DND-41 (cell line): ENCODE data around the gene XPR1.

ENCODE experiments used
- ATAC-seq: fragments of 200-7000 bp; cut with Tn5 transposase; 3 replicates; pipeline ENCODE4 v1.9.1; 2021; ENCODE audit warnings: low read depth; ENCODE audit not compliant: insufficient read depth
- DNase-seq: peaks from one replicate; pipeline ENCODE4 v3.0.0-alpha.2; 2020
- H2AFZ ChIP-seq: 2 replicates; pipeline ENCODE4 v1.6.0; 2012; ENCODE audit warnings: low read depth, low read length
- H3K27ac ChIP-seq: 2 replicates; pipeline ENCODE4 v1.5.1; 2012; ENCODE audit warnings: low read length, inconsistent platforms
- H3K27me3 ChIP-seq: fragments of 200-600 bp; sonication (generic); 2 replicates; pipeline ENCODE4 v1.6.0; 2012; ENCODE audit warnings: low read length, mild to moderate bottlenecking, inconsistent platforms; ENCODE audit not compliant: insufficient read depth, poor library complexity
- H3K36me3 ChIP-seq: 2 replicates; pipeline ENCODE4 v1.5.1; 2012; ENCODE audit warnings: low read length, inconsistent platforms; ENCODE audit not compliant: insufficient read depth
- H3K4me1 ChIP-seq: 2 replicates; pipeline ENCODE4 v1.5.1; 2012; ENCODE audit warnings: mild to moderate bottlenecking, low read length; ENCODE audit not compliant: insufficient read depth
- H3K4me2 ChIP-seq: 2 replicates; pipeline ENCODE4 v1.6.0; 2012; ENCODE audit warnings: mild to moderate bottlenecking, moderate library complexity, low read length, inconsistent platforms; ENCODE audit not compliant: insufficient read depth
- H3K4me3 ChIP-seq, 2 experiments: fragments of 200-600 bp in 1 of 2; shearing (Covaris generic) in 1 of 2; 2 replicates each; pipeline ENCODE4 v1.5.1; 2012 to 2016; ENCODE audit warnings: inconsistent platforms in 2 of 2, low read length in 2 of 2, mild to moderate bottlenecking in 2 of 2, low read depth in 1 of 2, moderate library complexity in 1 of 2
- H3K79me2 ChIP-seq: 2 replicates; pipeline ENCODE4 v1.6.0; 2012; ENCODE audit warnings: low read length, inconsistent platforms; ENCODE audit not compliant: insufficient read depth
- H3K9ac ChIP-seq: 2 replicates; pipeline ENCODE4 v1.6.0; 2012; ENCODE audit warnings: low read depth, mild to moderate bottlenecking, inconsistent platforms, low read length, moderate library complexity
- H3K9me3 ChIP-seq: 2 replicates; pipeline ENCODE4 v1.5.1; 2012; ENCODE audit warnings: low read length, moderate library complexity, mild to moderate bottlenecking, inconsistent platforms; ENCODE audit not compliant: insufficient read depth, severe bottlenecking
- H4K20me1 ChIP-seq: 2 replicates; pipeline ENCODE4 v1.6.0; 2012; ENCODE audit warnings: low read length; ENCODE audit not compliant: insufficient read depth
- CTCF ChIP-seq: IDR thresholded peaks from 2 replicates; pipeline ENCODE4 v1.5.1; 2012; ENCODE audit warnings: borderline replicate concordance, low read length, moderate library complexity, mild to moderate bottlenecking; ENCODE audit not compliant: poor library complexity, severe bottlenecking; ENCODE audit errors: extremely low read depth
- EZH2 ChIP-seq: IDR thresholded peaks from 3 replicates; pipeline ENCODE4 v1.6.1; 2012; ENCODE audit warnings: borderline replicate concordance, low read depth, mild to moderate bottlenecking, moderate library complexity, low read length, inconsistent platforms; ENCODE audit not compliant: severe bottlenecking

Gene XPR1

GRCh38 chr1:180921891-180922630 lies 290.2 kb downstream of the XPR1 start:
- no peaks in the 10 kb centered on the region for H3K4me1 ChIP-seq
- H3K27me3 ChIP-seq, result no peaks in the 10 kb centered on the region
- H2AFZ ChIP-seq, result no peak overlapping the region
- no peak overlapping the region for H3K4me2 ChIP-seq
- no peak overlapping the region for H3K9ac ChIP-seq
- H3K4me3 ChIP-seq, result no peak overlapping the region
- no peaks in the 10 kb centered on the region for H3K79me2 ChIP-seq
- DNase-seq (no peak), ATAC-seq (no peak)
- no peak for TF ChIP-seq CTCF
- no peak for TF ChIP-seq EZH2
- H3K36me3 ChIP-seq, result no peaks in the 10 kb centered on the region
- H3K9me3 ChIP-seq, result no peaks in the 10 kb centered on the region
- no peak overlapping the region for H3K27ac ChIP-seq
- no peaks in the 10 kb centered on the region for H4K20me1 ChIP-seq

- DNase-seq (no peak), ATAC-seq (no peak)
- TF ChIP-seq CTCF (no peak), EZH2 (no peak)
- no peaks in the 10 kb centered on the region for H3K27me3 ChIP-seq
- H3K27ac ChIP-seq, result no peak overlapping the region
- H3K4me2 ChIP-seq, result no peak overlapping the region
- H3K9ac ChIP-seq, result no peak overlapping the region
- H2AFZ ChIP-seq, result no peak overlapping the region
- no peaks in the 10 kb centered on the region for H3K79me2 ChIP-seq
- no peaks in the 10 kb centered on the region for H4K20me1 ChIP-seq
- no peaks in the 10 kb centered on the region for H3K9me3 ChIP-seq
- H3K36me3 ChIP-seq, result no peaks in the 10 kb centered on the region
- no peak overlapping the region for H3K4me3 ChIP-seq
- no peaks in the 10 kb centered on the region for H3K4me1 ChIP-seq
These were observed 290.8 kb downstream of the XPR1 start for GRCh38 chr1:180922631-180923015.

- no peak overlapping the region for H3K4me2 ChIP-seq
These were observed 291.4 kb downstream of the XPR1 start for GRCh38 chr1:180923021-180923841.

More at GRCh38 chr1:180923021-180923841, 291.4 kb downstream of the XPR1 start:
- DNase-seq (no peak), ATAC-seq (no peak)
- Histone ChIP-seq H4K20me1 (no peaks in the 10 kb centered on the region), H3K27me3 (no peaks in the 10 kb centered on the region), H2AFZ (no peak overlapping the region), H3K27ac (no peak overlapping the region), H3K79me2 (no peaks in the 10 kb centered on the region), H3K4me3 (no peak overlapping the region), H3K9ac (no peak overlapping the region), H3K36me3 (no peaks in the 10 kb centered on the region), H3K9me3 (no peaks in the 10 kb centered on the region), H3K4me1 (no peaks in the 10 kb centered on the region)
- no peak for TF ChIP-seq EZH2
- TF ChIP-seq CTCF, result no peak
